HepG2 (cell line): ENCODE data around the gene FBP1. TPM values are rescaled to one million over a fixed set of nuclear protein-coding genes. Genes with fewer than 3 reads are reported as not detected.

Experiments used
- ATF7-NPFF ChIP-seq: sonication (generic); formaldehyde crosslinking; IDR thresholded peaks from 2 replicates; pipeline ENCODE4 v1.8.1; 2023; ENCODE audit warnings: mild to moderate bottlenecking, low read depth, missing genetic modification reagents, moderate library complexity
- DZIP1 ChIP-seq: sonication (generic); formaldehyde crosslinking; IDR thresholded peaks from 2 replicates; pipeline ENCODE4 v1.5.0; 2020; ENCODE audit warnings: mild to moderate bottlenecking, missing genetic modification reagents
- ELK4 ChIP-seq: sonication (generic); formaldehyde crosslinking; IDR thresholded peaks from 2 replicates; pipeline ENCODE4 v1.9.0; 2021; ENCODE audit warnings: missing genetic modification reagents, borderline replicate concordance
- FOXA1 ChIP-seq, 2 experiments: fragments of 450-650 bp in 1 of 2; sonication (generic) in 1 of 2; formaldehyde crosslinking in 1 of 2; IDR thresholded peaks; 2 replicates each; pipeline versions ENCODE4 v1.4.0 to v1.6.1; 2016 to 2020; ENCODE audit warnings: missing genetic modification reagents in 1 of 2
- HDAC6 ChIP-seq: fragments of 200-600 bp; sonication (generic); IDR thresholded peaks from 2 replicates; pipeline ENCODE4 v1.7.0; 2017; ENCODE audit warnings: mild to moderate bottlenecking, antibody characterized with exemption, low read length, low read depth
- HIVEP1 ChIP-seq: sonication (generic); formaldehyde crosslinking; IDR thresholded peaks from 2 replicates; pipeline ENCODE4 v1.4.0; 2020; ENCODE audit warnings: mild to moderate bottlenecking, missing genetic modification reagents
- KDM4B ChIP-seq: sonication (generic); formaldehyde crosslinking; IDR thresholded peaks from 2 replicates; pipeline ENCODE4 v1.4.0; 2020; ENCODE audit warnings: missing genetic modification reagents
- NFYB ChIP-seq: sonication (generic); formaldehyde crosslinking; IDR thresholded peaks from 2 replicates; pipeline ENCODE4 v1.4.0; 2020; ENCODE audit warnings: missing genetic modification reagents
- SIN3B ChIP-seq: fragments of 150-350 bp; IDR thresholded peaks from 2 replicates; pipeline ENCODE4 v1.6.1; 2014; ENCODE audit warnings: low read length
- SP5 ChIP-seq: IDR thresholded peaks from 2 replicates; pipeline ENCODE4 v1.6.1; 2016; ENCODE audit warnings: low read depth, borderline replicate concordance
- SUZ12 ChIP-seq: fragments of 150-350 bp; IDR thresholded peaks from 2 replicates; pipeline ENCODE4 v1.6.1; 2014; ENCODE audit warnings: low read depth, low read length
- TP53 ChIP-seq: sonication (generic); formaldehyde crosslinking; conservative IDR thresholded peaks from 2 replicates; pipeline ENCODE4 v1.4.0; 2020; ENCODE audit warnings: missing genetic modification reagents
- ZBTB20 ChIP-seq: sonication (generic); formaldehyde crosslinking; IDR thresholded peaks from 2 replicates; pipeline ENCODE4 v1.8.1; 2023; ENCODE audit warnings: missing genetic modification reagents, low read depth, mild to moderate bottlenecking, borderline replicate concordance
- ZFP36L2 ChIP-seq: sonication (generic); formaldehyde crosslinking; IDR thresholded peaks from 2 replicates; pipeline ENCODE4 v1.4.0; 2020; ENCODE audit warnings: missing genetic modification reagents
- ZFY ChIP-seq: sonication (generic); formaldehyde crosslinking; IDR thresholded peaks from 2 replicates; pipeline ENCODE4 v1.4.0; 2020; ENCODE audit warnings: missing genetic modification reagents
- ZNF282 ChIP-seq: fragments of 450-650 bp; IDR thresholded peaks from 2 replicates; pipeline ENCODE4 v1.6.1; 2018; ENCODE audit not compliant: partially characterized antibody
- ZNF451 ChIP-seq: sonication (generic); formaldehyde crosslinking; IDR thresholded peaks from 2 replicates; pipeline ENCODE4 v1.5.0; 2020; ENCODE audit warnings: mild to moderate bottlenecking, missing genetic modification reagents
- ZNF589 ChIP-seq: sonication (generic); formaldehyde crosslinking; conservative IDR thresholded peaks from 2 replicates; pipeline ENCODE4 v1.8.0; 2022; ENCODE audit warnings: mild to moderate bottlenecking, moderate library complexity, missing genetic modification reagents
- ZNF597 ChIP-seq: sonication (generic); formaldehyde crosslinking; IDR thresholded peaks from 2 replicates; pipeline ENCODE4 v1.5.0; 2020; ENCODE audit warnings: missing genetic modification reagents
- ZNF639 ChIP-seq: conservative IDR thresholded peaks from 2 replicates; pipeline ENCODE4 v1.6.1; 2018; ENCODE audit warnings: missing genetic modification reagents
- ZNF839 ChIP-seq: sonication (generic); formaldehyde crosslinking; IDR thresholded peaks from 2 replicates; pipeline ENCODE4 v1.4.0; 2020; ENCODE audit warnings: missing genetic modification reagents, mild to moderate bottlenecking, borderline replicate concordance
- polyA plus RNA-seq, 8 experiments: library from polyadenylated mRNA; depleted of rRNA in 3 of 8; stranded (reverse) in 7 of 8; unstranded in 1 of 8; fragments of >200 nt; fragmentation: Illumina TruSeq in 4 of 8; extraction: Trizol in 4 of 8; gene quantifications; 2 replicates each; pipeline versions ENCODE4 v1.2.1 to v1.2.3, GENCODE V29; 2011 to 2016; ENCODE audit warnings: low read depth in 4 of 8, missing spikeins in 1 of 8, mixed read lengths in 1 of 8; ENCODE audit not compliant: insufficient read depth in 1 of 8
- total RNA-seq, 5 experiments: library from RNA; depleted of rRNA; stranded (reverse); fragments of >200 nt; fragmentation: Illumina TruSeq; extraction: Trizol; gene quantifications; 2 replicates each; pipeline ENCODE4 v1.2.3, GENCODE V29; 2016; ENCODE audit warnings: low read depth in 1 of 5

Gene FBP1
- total and polyA plus RNA-seq, 2 of the 13 experiments (the other 11 are each of a cell fraction or from before 2014, with no cell fraction given), result 0.29 to 0.53 TPM

- no peak for TF ChIP-seq KDM4B (CRISPR knock-in tag)
- peak; percentile 85 for TF ChIP-seq NFYB (CRISPR knock-in tag)
- no peak for TF ChIP-seq ZNF451 (CRISPR knock-in tag)
- no peak for TF ChIP-seq TP53 (CRISPR knock-in tag)
- TF ChIP-seq DZIP1 (CRISPR knock-in tag), result no peak; the same call in 1 of the 2 replicates
- TF ChIP-seq HIVEP1, result peak; percentile 32; the same call in 1 of the 2 replicates
- TF ChIP-seq SIN3B, result no peak
- no peak for TF ChIP-seq FOXA1 (IDR thresholded peaks at IDR 0.05)
- no peak for TF ChIP-seq FOXA1 (CRISPR knock-in tag; IDR thresholded peaks at IDR 0.05)
- TF ChIP-seq ZBTB20 (CRISPR knock-in tag), result no peak; the same call in 1 of the 2 replicates
- no peak for TF ChIP-seq ZNF839 (CRISPR knock-in tag)
- TF ChIP-seq ZNF589 (CRISPR knock-in tag), result no peak
- TF ChIP-seq ATF7-NPFF (CRISPR knock-in tag), result no peak
- TF ChIP-seq ZNF639 (CRISPR knock-in tag), result no peak
- TF ChIP-seq ZNF282, result no peak
- no peak for TF ChIP-seq HDAC6
- TF ChIP-seq ZFP36L2, result no peak
- peak; percentile 26; the same call in 1 of the 2 replicates for TF ChIP-seq ZFY (CRISPR knock-in tag)
- TF ChIP-seq ELK4 (CRISPR knock-in tag), result no peak
- TF ChIP-seq ZNF597, result no peak
- TF ChIP-seq SP5 (CRISPR knock-in tag), result no peak
- no peak for TF ChIP-seq SUZ12
Observed at GRCh38 chr9:94554439-94555331, 84.6 kb downstream of the FBP1 start, which contains the start of gene PCAT7 (continued).
